SK-N-SH (cell line): ENCODE measurements around the gene FGGY. TPM values are rescaled to one million over a fixed set of nuclear protein-coding genes. Genes with fewer than 3 reads are reported as not detected.

Experiments
- CTCF ChIA-PET: fragments of 300-600, 350-600 bp; formaldehyde crosslinking; extraction: SDS; loops from one replicate; lab custom pipeline; 2021; lab: Yijun Ruan, JAX
- POLR2A ChIA-PET: fragments of 350-600 bp; sonication (Branson Sonifier 250); formaldehyde crosslinking; extraction: SDS; loops from one replicate; lab custom pipeline; 2020; ENCODE audit warnings: antibody characterized with exemption, inconsistent platforms; lab: Yijun Ruan, JAX
- DNase-seq: peaks from one replicate; pipeline ENCODE4 v3.0.0; 2012
- H2AFZ ChIP-seq: fragments of 200-600 bp; sonication (generic); 2 replicates; pipeline ENCODE4 v1.8.1; 2016; ENCODE audit warnings: antibody characterized with exemption, mild to moderate bottlenecking, low read depth
- H3F3A ChIP-seq: fragments of 200-600 bp; sonication (generic); replicated peaks from 2 replicates; pipeline ENCODE3; 2016; ENCODE audit warnings: antibody characterized with exemption, mild to moderate bottlenecking; ENCODE audit not compliant: insufficient read depth
- H3K27ac ChIP-seq, 2 experiments: fragments of 200-500 bp in 1 of 2; fragments of 200-600 bp in 1 of 2; sonication (Bioruptor generic) in 1 of 2; sonication (generic), shearing (Covaris generic) in 1 of 2; 2 replicates each; pipeline versions ENCODE4 v1.5.1 to v1.6.1; 2014 to 2016; ENCODE audit warnings: low read depth in 2 of 2, inconsistent platforms in 1 of 2, low read length in 1 of 2, mild to moderate bottlenecking in 1 of 2, mixed read lengths in 1 of 2
- H3K27me3 ChIP-seq: fragments of 200-600 bp; sonication (generic), shearing (Covaris generic); 2 replicates; pipeline ENCODE4 v1.6.1; 2016; ENCODE audit warnings: mixed run types; ENCODE audit not compliant: insufficient read depth
- H3K36me3 ChIP-seq, 2 experiments: fragments of 200-500 bp in 1 of 2; fragments of 200-600 bp in 1 of 2; sonication (Bioruptor generic) in 1 of 2; sonication (generic) in 1 of 2; replicated peaks in 1 of 2; 2 replicates each; pipeline versions ENCODE3 to v1.5.1; 2014 to 2016; ENCODE audit warnings: low read length in 1 of 2, mild to moderate bottlenecking in 1 of 2; ENCODE audit not compliant: insufficient read depth in 2 of 2, control insufficient read depth in 1 of 2
- H3K4me1 ChIP-seq, 2 experiments: fragments of 200-500 bp in 1 of 2; fragments of 200-600 bp in 1 of 2; sonication (Bioruptor generic) in 1 of 2; sonication (generic), shearing (Covaris generic) in 1 of 2; 2 replicates each; pipeline versions ENCODE4 v1.5.1 to v1.6.1; 2014 to 2016; ENCODE audit warnings: low read depth in 1 of 2, low read length in 1 of 2, mixed run types in 1 of 2; ENCODE audit not compliant: insufficient read depth in 2 of 2, control insufficient read depth in 1 of 2
- H3K4me2 ChIP-seq: fragments of 200-600 bp; sonication (generic), shearing (Covaris generic); 2 replicates; pipeline ENCODE4 v1.6.1; 2017; ENCODE audit warnings: mixed run types
- H3K4me3 ChIP-seq, 2 experiments: fragments of 200-500 bp in 1 of 2; fragments of 200-600 bp in 1 of 2; sonication (Bioruptor generic) in 1 of 2; sonication (generic), shearing (Covaris generic) in 1 of 2; 2 replicates each; pipeline versions ENCODE4 v1.5.1 to v1.8.1; 2014 to 2016; ENCODE audit warnings: low read depth in 2 of 2, inconsistent platforms in 1 of 2, low read length in 1 of 2, mild to moderate bottlenecking in 1 of 2, mixed read lengths in 1 of 2, moderate library complexity in 1 of 2
- H3K79me2 ChIP-seq: fragments of 200-600 bp; sonication (generic); 2 replicates; pipeline ENCODE4 v1.8.1; 2017; ENCODE audit warnings: mild to moderate bottlenecking; ENCODE audit not compliant: insufficient read depth
- H3K9ac ChIP-seq: fragments of 200-600 bp; sonication (generic); 2 replicates; pipeline ENCODE4 v1.6.1; 2017; ENCODE audit warnings: mixed run types
- H3K9me2 ChIP-seq: fragments of 200-600 bp; sonication (generic); 2 replicates; pipeline ENCODE4 v1.6.1; 2017; ENCODE audit warnings: mixed run types
- H3K9me3 ChIP-seq: fragments of 200-600 bp; sonication (generic); 2 replicates; pipeline ENCODE4 v1.6.1; 2017; ENCODE audit warnings: mixed run types, mild to moderate bottlenecking, moderate library complexity
- H4K20me1 ChIP-seq: fragments of 200-600 bp; sonication (generic); 2 replicates; pipeline ENCODE4 v1.6.1; 2017; ENCODE audit warnings: mild to moderate bottlenecking, mixed run types; ENCODE audit not compliant: insufficient read depth
- CHD2 ChIP-seq: fragments of 150-350 bp; IDR thresholded peaks from 2 replicates; pipeline ENCODE4 v1.6.1; 2018; ENCODE audit warnings: low read length; ENCODE audit not compliant: partially characterized antibody
- EZH2phosphoT487 ChIP-seq: fragments of 200-600 bp; sonication (generic); IDR thresholded peaks from 2 replicates; pipeline ENCODE4 v1.6.1; 2017; ENCODE audit warnings: low read depth, mixed run types, mild to moderate bottlenecking, antibody characterized with exemption, moderate library complexity, borderline replicate concordance
- FOSL2 ChIP-seq: IDR thresholded peaks from 2 replicates; pipeline ENCODE4 v1.4.0; 2012; ENCODE audit warnings: low read depth, mild to moderate bottlenecking, moderate library complexity, borderline replicate concordance
- FOXM1 ChIP-seq: IDR thresholded peaks from 2 replicates; pipeline ENCODE4 v1.4.0; 2012; ENCODE audit warnings: low read depth, mild to moderate bottlenecking
- GABPA ChIP-seq: IDR thresholded peaks from 2 replicates; pipeline ENCODE4 v1.4.0; 2012; ENCODE audit warnings: low read depth, mild to moderate bottlenecking
- GATA2 ChIP-seq: sonication (generic); formaldehyde crosslinking; IDR thresholded peaks from 2 replicates; pipeline ENCODE4 v1.5.0; 2020; ENCODE audit warnings: mild to moderate bottlenecking, missing genetic modification reagents
- IRF3 ChIP-seq: fragments of 150-350 bp; IDR thresholded peaks from 2 replicates; pipeline ENCODE4 v1.6.1; 2016; ENCODE audit warnings: mild to moderate bottlenecking, low read depth, low read length
- MAX ChIP-seq: IDR thresholded peaks from 2 replicates; pipeline ENCODE4 v1.4.0; 2012; ENCODE audit warnings: low read depth
- MXI1 ChIP-seq: IDR thresholded peaks from 2 replicates; pipeline ENCODE4 v1.6.1; 2012; ENCODE audit warnings: mild to moderate bottlenecking, low read depth, low read length, improper control_type of control experiment
- NRF1 ChIP-seq: IDR thresholded peaks from 2 replicates; pipeline ENCODE4 v1.6.1; 2012; ENCODE audit warnings: low read depth, mild to moderate bottlenecking, low read length
- PBX3 ChIP-seq: IDR thresholded peaks from 2 replicates; pipeline ENCODE4; 2012
- RAD21 ChIP-seq: IDR thresholded peaks from 2 replicates; pipeline ENCODE4 v1.6.1; 2012; ENCODE audit warnings: mild to moderate bottlenecking, low read length
- REST ChIP-seq: IDR thresholded peaks from 2 replicates; pipeline ENCODE4 v1.6.1; 2012; ENCODE audit warnings: mild to moderate bottlenecking, low read depth, low read length, moderate library complexity
- SIN3A ChIP-seq: IDR thresholded peaks from 2 replicates; pipeline ENCODE4 v1.6.1; 2012; ENCODE audit warnings: low read depth, mild to moderate bottlenecking, low read length, moderate library complexity, borderline replicate concordance
- USF2 ChIP-seq: fragments of 150-350 bp; IDR thresholded peaks from 2 replicates; pipeline ENCODE4 v1.6.1; 2017; ENCODE audit warnings: antibody characterized with exemption, low read length, low read depth, borderline replicate concordance
- YY1 ChIP-seq: IDR thresholded peaks from 2 replicates; pipeline ENCODE4 v1.4.0; 2012; ENCODE audit warnings: low read depth, mild to moderate bottlenecking
- ZBTB33 ChIP-seq: IDR thresholded peaks from 2 replicates; pipeline ENCODE4 v1.4.0; 2012; ENCODE audit warnings: low read depth, borderline replicate concordance
- WGBS: methylation state at CpG from one replicate; pipeline ENCODE4 v1.1.6; 2017; ENCODE audit warnings: low lambda C conversion rate; 5-methylcytosine and 5-hydroxymethylcytosine counted together
- polyA plus RNA-seq, 3 experiments: library from polyadenylated mRNA; depleted of rRNA; stranded (reverse); fragments of >200 nt; gene quantifications; 2 replicates each; pipeline ENCODE4 v1.2.3, GENCODE V29; 2012

FGGY gene
- polyA plus RNA-seq, 1 of the 3 experiments (the other 2 are of a cell fraction) = 10.3 TPM

GRCh38 chr1:59672851-59673572, 376.1 kb downstream of the FGGY start (continued):
- TF ChIP-seq USF2 = no peak
- TF ChIP-seq, all 33 proteins: peak for 10

GRCh38 chr1:59673573-59674450, 376.9 kb downstream of the FGGY start:
- peaks cover 16% of the 10 kb centered on the region for H3F3A ChIP-seq
- no peak overlapping the region for H3K4me2 ChIP-seq
- CTCF ChIA-PET = interaction anchor here (1.5 kb wide), 1 partner anchor 11 kb away, joined by 4 read pairs; no protein-coding TSS in a partner anchor
- POLR2A ChIA-PET = interaction anchor here (0.6 kb wide), 1 partner anchor 1130 kb away, joined by 3 read pairs; no protein-coding TSS in a partner anchor
- H2AFZ ChIP-seq = no peak overlapping the region
- H3K4me1 ChIP-seq = peaks cover 2 to 22% of the 10 kb centered on the region in 2 experiments
- no peaks in the 10 kb centered on the region for H3K9me2 ChIP-seq
- no peak for DNase-seq
- no peaks in the 10 kb centered on the region for H3K27me3 ChIP-seq
- 96% methylated on average over 15 of the region's 16 CpGs for WGBS
- H3K27ac ChIP-seq = no peak overlapping the region
- peaks cover 0 to 3% of the 10 kb centered on the region in 2 experiments for H3K36me3 ChIP-seq
- H4K20me1 ChIP-seq = no peaks in the 10 kb centered on the region
- no peaks in the 10 kb centered on the region for H3K79me2 ChIP-seq
- H3K9me3 ChIP-seq = no peaks in the 10 kb centered on the region
- no peak overlapping the region for H3K9ac ChIP-seq
- no peak overlapping the region for H3K4me3 ChIP-seq
- no peak for TF ChIP-seq MXI1
- no peak for TF ChIP-seq ZBTB33
- TF ChIP-seq RAD21 = no peak
- TF ChIP-seq USF2 = no peak
- no peak for TF ChIP-seq PBX3
- no peak for TF ChIP-seq EZH2phosphoT487
- no peak for TF ChIP-seq SIN3A
- no peak for TF ChIP-seq FOXM1
- TF ChIP-seq MAX = no peak
- TF ChIP-seq NRF1 = no peak
- no peak for TF ChIP-seq FOSL2
- TF ChIP-seq CHD2 = no peak
- TF ChIP-seq YY1 = no peak
- TF ChIP-seq REST = no peak
- TF ChIP-seq GABPA = no peak
- TF ChIP-seq GATA2 (CRISPR knock-in tag) = no peak
- no peak for TF ChIP-seq IRF3
